SH-SY5Y (cell line): Measurements from ENCODE around the gene C4BPA.

Experiments used
- GATA2 ChIP-seq: IDR thresholded peaks from 2 replicates; pipeline ENCODE4 v1.6.1; 2011; ENCODE audit warnings: mild to moderate bottlenecking, low read depth, low read length
- GATA3 ChIP-seq: IDR thresholded peaks from 2 replicates; pipeline ENCODE4 v1.6.1; 2011; ENCODE audit warnings: low read depth, mild to moderate bottlenecking, low read length, moderate library complexity

- no peak for TF ChIP-seq GATA3
- no peak for TF ChIP-seq GATA2
Observed at GRCh38 chr1:207103892-207104373, at the start of gene C4BPA.
